HCT116 (cell line): ENCODE results near the gene PCDHB11. TPM values are rescaled to one million over a fixed set of nuclear protein-coding genes. Genes with fewer than 3 reads are reported as not detected.

Experiments
- ATAC-seq: fragments of 200-7000 bp; cut with Tn5 transposase; 2 replicates; pipeline ENCODE4 v1.9.1; 2020; ENCODE audit warnings: mild to moderate bottlenecking, moderate library complexity
- BruUV-seq: library from RNA; stranded (reverse); fragments of 400-500 nt; replicated peaks from 2 replicates; lab custom pipeline; 2021; lab: Mats Ljungman, UMichigan
- CTCF ChIA-PET: fragments of 300-600 bp; sonication (Branson Sonifier 250); formaldehyde crosslinking; loops from one replicate; lab custom pipeline; 2021; ENCODE audit warnings: antibody characterized with exemption; lab: Charles Lee
- POLR2A ChIA-PET: fragments of 300-600, 350-600 bp; sonication (Branson Sonifier 250); formaldehyde crosslinking; loops from one replicate; lab custom pipeline; 2021; ENCODE audit warnings: antibody characterized with exemption; lab: Charles Lee
- RAD21 ChIA-PET, 2 experiments: fragments of 300-600 bp; sonication (Branson Sonifier 250); formaldehyde crosslinking; loops; one replicate each; lab custom pipeline; 2023; ENCODE audit warnings: low total read pairs in 2 of 2; ENCODE audit not compliant: uncharacterized antibody in 2 of 2, unreplicated experiment in 2 of 2, low non-redundant PET in 1 of 2; lab: Charles Lee
- DNase-seq: peaks from one replicate; pipeline ENCODE4 v3.0.0-alpha.2; 2010; ENCODE audit warnings: low read depth, low spot score
- H2AFZ ChIP-seq: fragments of 200-600 bp; shearing (Covaris generic), sonication (generic); 2 replicates; pipeline ENCODE4 v1.6.1; 2017; ENCODE audit warnings: low read depth, mixed run types, mixed read lengths, antibody characterized with exemption, low read length; ENCODE audit not compliant: poor library complexity, severe bottlenecking
- H3K27ac ChIP-seq: 2 replicates; pipeline ENCODE4 v1.5.1; 2012; ENCODE audit warnings: low read depth, low read length
- H3K27me3 ChIP-seq: fragments of 200-600 bp; sonication (generic); 2 replicates; pipeline ENCODE4 v1.6.1; 2016; ENCODE audit warnings: mixed run types, low read length, mixed read lengths; ENCODE audit not compliant: insufficient read depth
- H3K36me3 ChIP-seq, 2 experiments: fragments of 200-500 bp in 1 of 2; fragments of 200-600 bp in 1 of 2; sonication (Bioruptor generic) in 1 of 2; sonication (generic) in 1 of 2; 2 replicates each; pipeline versions ENCODE4 v1.5.1 to v1.6.1; 2014 to 2016; ENCODE audit warnings: low read length in 2 of 2, inconsistent platforms in 1 of 2, mixed read lengths in 1 of 2, mixed run types in 1 of 2; ENCODE audit not compliant: insufficient read depth in 2 of 2, control insufficient read depth in 1 of 2
- H3K4me1 ChIP-seq, 2 experiments: fragments of 200-600 bp in 1 of 2; sonication (generic) in 1 of 2; 2 replicates each; pipeline versions ENCODE4 v1.5.1 to v1.6.1; 2012 to 2017; ENCODE audit warnings: low read length in 2 of 2, inconsistent platforms in 1 of 2, mild to moderate bottlenecking in 1 of 2, mixed read lengths in 1 of 2, mixed run types in 1 of 2, moderate library complexity in 1 of 2; ENCODE audit not compliant: insufficient read depth in 2 of 2, control insufficient read depth in 1 of 2
- H3K4me2 ChIP-seq: fragments of 200-600 bp; sonication (generic); 2 replicates; pipeline ENCODE4 v1.6.1; 2017; ENCODE audit warnings: mixed run types, low read length, mixed read lengths
- H3K4me3 ChIP-seq, 2 experiments: fragments of 200-600 bp in 1 of 2; sonication (generic) in 1 of 2; replicated peaks in 1 of 2; 2 replicates each; pipeline ENCODE4 v1.5.1; 2011 to 2016; ENCODE audit warnings: low read length in 2 of 2, control low read depth in 1 of 2, low read depth in 1 of 2, mild to moderate bottlenecking in 1 of 2, mixed read lengths in 1 of 2, mixed run types in 1 of 2
- H3K79me2 ChIP-seq: fragments of 200-600 bp; sonication (generic); 2 replicates; pipeline ENCODE4 v1.6.1; 2017; ENCODE audit warnings: mild to moderate bottlenecking, mixed run types, low read length, moderate library complexity, mixed read lengths; ENCODE audit not compliant: insufficient read depth
- H3K9ac ChIP-seq: fragments of 200-600 bp; sonication (generic); 2 replicates; pipeline ENCODE4 v1.6.1; 2016; ENCODE audit warnings: low read length, mixed read lengths
- H3K9me2 ChIP-seq: fragments of 200-600 bp; sonication (generic), shearing (Covaris generic); 2 replicates; pipeline ENCODE4 v1.6.1; 2017; ENCODE audit warnings: mixed run types, mild to moderate bottlenecking, moderate library complexity; ENCODE audit not compliant: insufficient read depth
- H3K9me3 ChIP-seq, 2 experiments: fragments of 200-500 bp in 1 of 2; fragments of 200-600 bp in 1 of 2; sonication (Bioruptor generic) in 1 of 2; sonication (generic) in 1 of 2; 2 replicates each; pipeline ENCODE4 v1.6.1; 2014 to 2017; ENCODE audit warnings: low read length in 2 of 2, mixed read lengths in 2 of 2, inconsistent platforms in 1 of 2, low read depth in 1 of 2, mild to moderate bottlenecking in 1 of 2, mixed run types in 1 of 2, moderate library complexity in 1 of 2; ENCODE audit not compliant: control insufficient read depth in 1 of 2, insufficient read depth in 1 of 2
- H4K20me1 ChIP-seq: fragments of 200-600 bp; sonication (generic), shearing (Covaris generic); 2 replicates; pipeline ENCODE4 v1.6.1; 2017; ENCODE audit warnings: mixed run types, mild to moderate bottlenecking, moderate library complexity; ENCODE audit not compliant: insufficient read depth
- CEBPB ChIP-seq: IDR thresholded peaks from 2 replicates; pipeline ENCODE4 v1.6.1; 2012; ENCODE audit warnings: low read depth
- EGR1 ChIP-seq: IDR thresholded peaks from 2 replicates; pipeline ENCODE4 v1.6.1; 2012; ENCODE audit warnings: low read depth
- ELF1 ChIP-seq: IDR thresholded peaks from 2 replicates; pipeline ENCODE4 v1.6.1; 2012; ENCODE audit warnings: low read depth, borderline replicate concordance
- JUND ChIP-seq: IDR thresholded peaks from 2 replicates; pipeline ENCODE4 v1.6.1; 2012
- POLR2A ChIP-seq: IDR thresholded peaks from 2 replicates; pipeline ENCODE4 v1.7.0; 2011; ENCODE audit warnings: borderline replicate concordance; ENCODE audit not compliant: insufficient read depth, insufficient read length; ENCODE audit errors: extremely low read depth
- POLR2AphosphoS5 ChIP-seq: IDR thresholded peaks from 2 replicates; pipeline ENCODE4 v1.6.1; 2011; ENCODE audit warnings: mild to moderate bottlenecking, low read depth, low read length, moderate library complexity
- RAD21 ChIP-seq: IDR thresholded peaks from 2 replicates; pipeline ENCODE4 v1.6.1; 2012; ENCODE audit warnings: low read depth, mild to moderate bottlenecking
- REST ChIP-seq: IDR thresholded peaks from 2 replicates; pipeline ENCODE4 v1.6.1; 2012; ENCODE audit warnings: low read depth
- SP1 ChIP-seq: IDR thresholded peaks from 2 replicates; pipeline ENCODE4 v1.6.1; 2012; ENCODE audit warnings: low read depth
- SRF ChIP-seq: IDR thresholded peaks from 2 replicates; pipeline ENCODE4 v1.6.1; 2012; ENCODE audit warnings: low read depth
- intact Hi-C: fragments of 100-400 bp; cut with micrococcal nuclease; formaldehyde crosslinking; loops from 2 replicates; pipeline ENCODE4 v1.10.0; 2022
- total RNA-seq: library from RNA; stranded (reverse); gene quantifications from one replicate; pipeline ENCODE4 v1.2.1, GENCODE V29; 2021; ENCODE audit not compliant: unreplicated experiment
- TF ChIP-seq, protein P1 (sequence below): IDR thresholded peaks from 2 replicates; pipeline ENCODE4 v1.6.1; 2012
- TF ChIP-seq, protein P2 (sequence below), 3 experiments: fragments of 200-600 bp in 1 of 3; sonication (generic) in 1 of 3; IDR thresholded peaks in 2 of 3; conservative IDR thresholded peaks in 1 of 3; 2 replicates each; pipeline ENCODE4 v1.5.1; 2012 to 2017; ENCODE audit warnings: low read depth in 2 of 3, low read length in 2 of 3, antibody characterized with exemption in 1 of 3, borderline replicate concordance in 1 of 3, control low read depth in 1 of 3, mild to moderate bottlenecking in 1 of 3, mixed read lengths in 1 of 3, mixed run types in 1 of 3, moderate library complexity in 1 of 3; ENCODE audit not compliant: insufficient read depth in 1 of 3

PCDHB11 gene
- total RNA-seq, 1 experiment from 2014 or later = 0.07 TPM

GRCh38 chr5:141150224-141150992 lies 49.0 kb upstream of the PCDHB11 start (continued):
- TF ChIP-seq ELF1 (no peak), REST (no peak)
- TF ChIP-seq, all 23 proteins: peak for 0

- DNase-seq (no peak), ATAC-seq (no peak)
- H3K4me3 ChIP-seq = no peak overlapping the region
- no peaks in the 10 kb centered on the region for H3K4me1 ChIP-seq
- H2AFZ ChIP-seq = no peak overlapping the region
- no TSS peak for BruUV-seq
- intact Hi-C loops = no loop called here
- H3K36me3 ChIP-seq = no peaks in the 10 kb centered on the region
- no peaks in the 10 kb centered on the region for H4K20me1 ChIP-seq
- no peak overlapping the region for H3K27ac ChIP-seq
- no peaks in the 10 kb centered on the region; a peak in 1 of 4 replicates for H3K9me3 ChIP-seq
- H3K27me3 ChIP-seq = no peaks in the 10 kb centered on the region
- POLR2A ChIA-PET = no interaction called here
- CTCF ChIA-PET = no interaction called here
- no peaks in the 10 kb centered on the region for H3K9me2 ChIP-seq
- H3K4me2 ChIP-seq = no peak overlapping the region
- H3K9ac ChIP-seq = no peak overlapping the region
- H3K79me2 ChIP-seq = no peaks in the 10 kb centered on the region
- RAD21 ChIA-PET = no interaction called here
- TF ChIP-seq EGR1 (no peak), CEBPB (no peak), RAD21 (no peak), POLR2A (no peak), REST (no peak), JUND (no peak), SRF (no peak), POLR2AphosphoS5 (no peak), SP1 (no peak), ELF1 (no peak)
- TF ChIP-seq, protein P1, sequence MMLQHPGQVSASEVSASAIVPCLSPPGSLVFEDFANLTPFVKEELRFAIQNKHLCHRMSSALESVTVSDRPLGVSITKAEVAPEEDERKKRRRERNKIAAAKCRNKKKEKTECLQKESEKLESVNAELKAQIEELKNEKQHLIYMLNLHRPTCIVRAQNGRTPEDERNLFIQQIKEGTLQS = no peak
- TF ChIP-seq, protein P2, sequence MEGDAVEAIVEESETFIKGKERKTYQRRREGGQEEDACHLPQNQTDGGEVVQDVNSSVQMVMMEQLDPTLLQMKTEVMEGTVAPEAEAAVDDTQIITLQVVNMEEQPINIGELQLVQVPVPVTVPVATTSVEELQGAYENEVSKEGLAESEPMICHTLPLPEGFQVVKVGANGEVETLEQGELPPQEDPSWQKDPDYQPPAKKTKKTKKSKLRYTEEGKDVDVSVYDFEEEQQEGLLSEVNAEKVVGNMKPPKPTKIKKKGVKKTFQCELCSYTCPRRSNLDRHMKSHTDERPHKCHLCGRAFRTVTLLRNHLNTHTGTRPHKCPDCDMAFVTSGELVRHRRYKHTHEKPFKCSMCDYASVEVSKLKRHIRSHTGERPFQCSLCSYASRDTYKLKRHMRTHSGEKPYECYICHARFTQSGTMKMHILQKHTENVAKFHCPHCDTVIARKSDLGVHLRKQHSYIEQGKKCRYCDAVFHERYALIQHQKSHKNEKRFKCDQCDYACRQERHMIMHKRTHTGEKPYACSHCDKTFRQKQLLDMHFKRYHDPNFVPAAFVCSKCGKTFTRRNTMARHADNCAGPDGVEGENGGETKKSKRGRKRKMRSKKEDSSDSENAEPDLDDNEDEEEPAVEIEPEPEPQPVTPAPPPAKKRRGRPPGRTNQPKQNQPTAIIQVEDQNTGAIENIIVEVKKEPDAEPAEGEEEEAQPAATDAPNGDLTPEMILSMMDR (IDR thresholded peaks at IDR 0.05 in 2 of 3, conservative IDR thresholded peaks at IDR 0.05 in 1 of 3; ENCODE audit: borderline replicate concordance in 1 of 3, insufficient read depth in 1 of 3, low read depth in 2 of 3, low read length in 2 of 3) = no peak
Measured at GRCh38 chr5:141150993-141151325, 48.5 kb upstream of the PCDHB11 start.
